Suprapubic skin (tissue), 3 donors: ENCODE data around the gene TMED3.

Source experiments
- CTCF ChIP-seq, 2 donors: fragments of 200-600 bp in 1 of 2; fragments of 450-650 bp in 1 of 2; sonication (generic) in 1 of 2; IDR thresholded peaks; one replicate each; pipeline ENCODE4 v1.5.1; 2016 to 2019; ENCODE audit warnings: antibody characterized with exemption in 2 of 2, mild to moderate bottlenecking in 1 of 2, moderate library complexity in 1 of 2
- EP300 ChIP-seq: sonication (generic); formaldehyde crosslinking; IDR thresholded peaks from one replicate; pipeline ENCODE4 v1.6.1; 2017; ENCODE audit warnings: antibody characterized with exemption
- POLR2A ChIP-seq, 2 donors: fragments of 450-650 bp; IDR thresholded peaks; one replicate each; pipeline ENCODE4 v1.6.1; 2017; ENCODE audit warnings: antibody characterized with exemption in 2 of 2, mild to moderate bottlenecking in 2 of 2, moderate library complexity in 2 of 2

- no peak for TF ChIP-seq CTCF (IDR thresholded peaks at IDR 0.05)
- TF ChIP-seq POLR2A (IDR thresholded peaks at IDR 0.05), result no peak
- TF ChIP-seq EP300, result no peak
Measured at GRCh38 chr15:79316864-79317263, 6.0 kb downstream of the TMED3 start.
